ENCODE data around the gene KCNIP2. TPM values are rescaled to one million over a fixed set of nuclear protein-coding genes. Genes with fewer than 3 reads are reported as not detected.

Gene KCNIP2
- total and polyA plus RNA-seq, 2 of the 4 experiments (the other 2 are of a cell fraction), result under 0.01 to 0.87 TPM

- in situ Hi-C loops (cut with MboI; ENCODE audit: low sequenced_read_pairs) (no loop called here), intact Hi-C loops (cut with micrococcal nuclease) (no loop called here), dilution Hi-C loops (cut with HindIII; ENCODE audit: low sequenced_read_pairs, unreplicated experiment) (no loop called here)
- no peak overlapping the region for H3K56ac ChIP-seq (ENCODE audit: extremely low read depth, insufficient read depth, low read length)
- no peak overlapping the region for H2AK5ac ChIP-seq (ENCODE audit: low read depth, low read length)
- H3K4me1 ChIP-seq (ENCODE audit: control insufficient read depth, insufficient read depth, low read length), result peaks cover 5% of the 10 kb centered on the region
- H3K4ac ChIP-seq (ENCODE audit: low read depth, low read length), result no peak overlapping the region
- DNase-seq, result no peak
- H2AFZ ChIP-seq (replicated peaks; ENCODE audit: low read length, poor library complexity), result no peak overlapping the region
- H3K23ac ChIP-seq (ENCODE audit: low read depth, low read length), result no peak overlapping the region
- H3K27me3 ChIP-seq (ENCODE audit: control insufficient read depth, insufficient read depth, low read length), result no peaks in the 10 kb centered on the region
- H4K5ac ChIP-seq (ENCODE audit: low read depth, low read length), result no peak overlapping the region
- H3K9me3 ChIP-seq (ENCODE audit: control insufficient read depth, insufficient read depth, low read length), result no peaks in the 10 kb centered on the region
- H2BK20ac ChIP-seq (ENCODE audit: low read depth, low read length), result no peak overlapping the region
- ChIA-PET POLR2A (ENCODE audit: unreplicated experiment) (no interaction called here), CTCF (interaction anchor here (1.5 kb wide), 1 partner anchor 16 kb away, joined by 3 read pairs; no protein-coding TSS in a partner anchor)
- 0 out of 2 replicates have a peak, but pooled peaks cover 3% of the 10 kb centered on the region for H3K9me1 ChIP-seq (ENCODE audit: insufficient read depth, low read length)
- H3K4me2 ChIP-seq (ENCODE audit: low read depth, low read length), result no peak overlapping the region
- H3K4me3 ChIP-seq (ENCODE audit: insufficient read depth, low read depth, low read length), result no peak overlapping the region
- no peak overlapping the region for H3K9ac ChIP-seq (ENCODE audit: low read depth, low read length)
- ATAC-seq (ENCODE audit: low read depth), result no peak
- no peaks in the 10 kb centered on the region for H4K20me1 ChIP-seq (ENCODE audit: insufficient read depth, low read length)
- no peak overlapping the region for H2BK5ac ChIP-seq (ENCODE audit: low read depth, low read length, poor library complexity, severe bottlenecking)
- no peak overlapping the region for H3K27ac ChIP-seq (ENCODE audit: insufficient read depth, low read length)
- no peak overlapping the region for H4K91ac ChIP-seq (ENCODE audit: insufficient read depth, low read depth, low read length)
- peak overlapping the region; percentile 21; the same call in 1 of the 2 replicates for H3K14ac ChIP-seq (replicated peaks; ENCODE audit: low read depth, low read length)
- no TSS peak for BruUV-seq (replicated peaks)
- peaks cover 23 to 24% of the 10 kb centered on the region in 2 experiments for H3K79me1 ChIP-seq (ENCODE audit: low read depth in 1 of 2, low read length in 2 of 2)
- TF ChIP-seq RFX5 (IDR thresholded peaks at IDR 0.05; ENCODE audit: low read depth, low read length) (no peak), CEBPB (IDR thresholded peaks at IDR 0.05; ENCODE audit: low read depth, low read length) (no peak), MXI1 (IDR thresholded peaks at IDR 0.05; ENCODE audit: borderline replicate concordance, low read depth, low read length) (no peak), FOS (IDR thresholded peaks at IDR 0.05; ENCODE audit: low read depth, low read length) (no peak)
- H2BK15ac ChIP-seq (ENCODE audit: low read depth, low read length), result no peak overlapping the region
- no peak overlapping the region for H4K8ac ChIP-seq (ENCODE audit: low read depth in 2 of 2, low read length in 2 of 2)
- H3K36me3 ChIP-seq (ENCODE audit: control insufficient read depth, insufficient read depth, low read length), result no peaks in the 10 kb centered on the region; the same call in 1 of the 2 replicates
- H3K18ac ChIP-seq (ENCODE audit: low read depth, low read length), result no peak overlapping the region
- no peak overlapping the region for H2BK120ac ChIP-seq (ENCODE audit: low read depth, low read length)
- H2AK9ac ChIP-seq (replicated peaks; ENCODE audit: low read depth, low read length, poor library complexity), result no peak overlapping the region
Observed at GRCh38 chr10:101874252-101874651, 30.7 kb upstream of the KCNIP2 start.

Data from IMR-90 (cell line).